Heart right ventricle (tissue), 16 donors: Measurements from ENCODE around the gene XYLB. TPM values are rescaled to one million over a fixed set of nuclear protein-coding genes. Genes with fewer than 3 reads are reported as not detected.

ENCODE experiments used
- ATAC-seq, 8 donors: fragments of 200-7000 bp; cut with Tn5 transposase; one replicate each; pipeline ENCODE4 v1.9.1; 2020; ENCODE audit warnings: mild to moderate bottlenecking in 8 of 8, moderate library complexity in 8 of 8, moderate number of reproducible peaks in 1 of 8
- DNase-seq, 2 donors: peaks; one replicate each; pipeline ENCODE4 v3.0.0-alpha.2; 2020
- H3K27ac ChIP-seq, 10 donors: fragments of 200-600 bp; sonication (generic) in 2 of 10; one replicate each; pipeline versions ENCODE4 v1.5.0 to v1.8.0; 2020 to 2022; ENCODE audit warnings: mild to moderate bottlenecking in 3 of 10
- H3K27me3 ChIP-seq, 7 donors: fragments of 200-600 bp; one replicate each; pipeline ENCODE4 v1.8.0; 2021 to 2022; ENCODE audit warnings: mild to moderate bottlenecking in 2 of 7
- H3K36me3 ChIP-seq, 9 donors: fragments of 200-600 bp; sonication (generic) in 1 of 9; one replicate each; pipeline versions ENCODE4 v1.5.0 to v1.8.0; 2020 to 2022; ENCODE audit warnings: mild to moderate bottlenecking in 2 of 9
- H3K4me1 ChIP-seq, 9 donors: fragments of 200-600 bp; sonication (generic) in 1 of 9; one replicate each; pipeline versions ENCODE4 v1.5.0 to v1.8.0; 2020 to 2022; ENCODE audit warnings: mild to moderate bottlenecking in 4 of 9
- H3K4me3 ChIP-seq, 10 donors: fragments of 200-600 bp; sonication (generic) in 2 of 10; one replicate each; pipeline versions ENCODE4 v1.5.0 to v1.8.0; 2020 to 2022; ENCODE audit warnings: mild to moderate bottlenecking in 7 of 10, moderate library complexity in 2 of 10
- H3K9me3 ChIP-seq, 11 donors: fragments of 200-600 bp in 10 of 11; sonication (generic) in 2 of 11; one replicate each; pipeline versions ENCODE4 v1.5.0 to v1.8.0; 2013 to 2022; ENCODE audit warnings: mild to moderate bottlenecking in 2 of 11, control low read depth in 1 of 11, moderate library complexity in 1 of 11
- CTCF ChIP-seq, 9 donors: fragments of 200-600 bp; sonication (generic) in 2 of 9; IDR thresholded peaks; one replicate each; pipeline versions ENCODE4 v1.5.0 to v1.8.0; 2021 to 2022; ENCODE audit warnings: antibody characterized with exemption in 9 of 9, mild to moderate bottlenecking in 5 of 9, moderate library complexity in 1 of 9
- WGBS, 2 donors: extraction: QIAGEN DNeasy Blood & Tissue Kit; methylation state at CpG; one replicate each; pipeline ENCODE4 v1.1.7; 2013; ENCODE audit warnings: inconsistent platforms in 1 of 2; 5-methylcytosine and 5-hydroxymethylcytosine counted together
- intact Hi-C, 10 donors: fragments of 100-400 bp; cut with DNase I; formaldehyde crosslinking; loops; one replicate each; pipeline versions ENCODE4 v1.11.1 to v1.14.2; 2022
- polyA plus RNA-seq, 2 donors: library from polyadenylated mRNA; stranded (reverse); fragments of 200-250 nt; gene quantifications; one replicate each; pipeline ENCODE4 v1.2.3, GENCODE V29; 2013
- total RNA-seq, 10 donors: library from RNA; stranded (reverse); fragmentation: NEBNext Ultra II Directional in 3 of 10; extraction: Animal tissue kit (Norgen Biotek cat#: 25700) in 3 of 10; gene quantifications; one replicate each; pipeline versions ENCODE4 v1.2.1 to v1.2.4, GENCODE V29; 2021 to 2023
- donor health status: Arrhythmogenic right ventricular cardiomyopathy.
- donor health status: ischemic (EF 13 %, LVEDD 7.1; RV severe dilation, severe dysfunction).
- donor health status: healthy with polysubstance abuse.
- donor health status: DM: no; HTN: yes; CAD: no.
- donor health status: DM: no; HTN: no; CAD: no.
- donor health status: ischemic (EF 25% LVEDD 6.9; RV normal size, moderate dysfunction).
- donor health status: ischemic (EF 25% LVEDD 5.7; RV mildly dilated, moderate dysfunction).
- donor health status: healthy.
- donor health status: DM: yes; HTN: yes; CAD: no.
- donor health status: Ischemic cardiomyopathy.
- donor health status: ischemic (EF 35%, LVEDD 5.7; RV mildly dilated, moderate dysfunction).
- donor health status: nonischemic (EF 11% LVEDD 7.7; RV severe dilation, severe dysfunction).
- donor health status: DM: yes; HTN: yes; CAD: no.
- donor health status: PGD.
- donor health status: ischemic (EF 29% LVEDD 5.4; RV normal size, mild dysfunction).
- donor health status: nonischemic (EF 23%, LVEDD 6.1; RV moderate dilation, normal function).

XYLB gene
- total and polyA plus RNA-seq, 12 donors: 0.22 to 1.7 (median 0.67) TPM

GRCh38 chr3:38376098-38376816 is 29.7 kb downstream of the XYLB start:
- H3K4me3 ChIP-seq: no peak overlapping the region
- no peak overlapping the region for H3K27ac ChIP-seq
- ATAC-seq (no peak), DNase-seq (no peak)
- no peak for TF ChIP-seq CTCF (IDR thresholded peaks at IDR 0.05)
- H3K36me3 ChIP-seq: peaks cover 0 to 70% (median 0%) of the 10 kb centered on the region in 9 donors
- H3K27me3 ChIP-seq: no peaks in the 10 kb centered on the region
- WGBS, 2 donors: 93% methylated on average over 8 of the region's 8 CpGs
- H3K9me3 ChIP-seq: peaks cover 0 to under 1% (median 0%) of the 10 kb centered on the region in 11 donors
- no peaks in the 10 kb centered on the region for H3K4me1 ChIP-seq
- intact Hi-C loops: no loop called here

DNA sequence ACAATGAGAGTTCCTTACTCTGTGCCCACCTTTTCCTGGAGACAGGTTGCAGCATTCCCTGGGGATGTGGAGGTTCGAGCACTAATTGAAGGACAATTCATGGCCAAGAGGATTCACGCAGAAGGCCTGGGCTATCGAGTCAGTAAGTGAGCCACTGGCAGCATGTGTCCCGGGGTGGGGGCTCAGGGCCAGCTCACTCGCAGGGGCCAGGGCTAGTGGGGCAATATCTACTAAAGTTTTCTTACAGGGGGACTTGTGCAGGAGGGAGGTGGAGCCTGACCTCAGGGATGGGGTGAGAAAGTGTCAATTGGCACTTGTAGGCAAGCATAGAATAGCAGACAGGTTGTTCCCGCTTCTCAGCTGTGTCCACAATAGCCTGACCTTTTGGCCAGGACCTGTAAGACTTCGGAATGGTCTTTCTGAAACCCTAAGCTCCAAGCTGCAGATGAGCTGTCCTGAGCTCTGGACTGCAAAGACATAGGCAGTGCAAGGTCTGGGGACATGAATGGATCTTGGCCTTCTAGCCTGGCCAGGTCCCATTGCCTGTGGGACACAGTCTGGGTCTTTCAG is 32.7 kb downstream of the XYLB start:
- WGBS, 2 donors: 82 to 94% methylated on average over 7 of the region's 7 CpGs
- ATAC-seq: no peak

GRCh38 chr3:38382506-38383080 is 36.0 kb downstream of the XYLB start:
- H3K27ac ChIP-seq: no peak overlapping the region
- ATAC-seq: no peak
- intact Hi-C loops: no loop called here
- peaks cover 0 to 39% (median 0%) of the 10 kb centered on the region in 9 donors for H3K36me3 ChIP-seq
- no peak for TF ChIP-seq CTCF (IDR thresholded peaks at IDR 0.05)
- no peaks in the 10 kb centered on the region for H3K4me1 ChIP-seq
- no peaks in the 10 kb centered on the region for H3K27me3 ChIP-seq
- 83 to 92% methylated on average over 7 of the region's 7 CpGs for WGBS, 2 donors
- DNase-seq: no peak
- peaks cover 0 to 28% (median 18%) of the 10 kb centered on the region in 11 donors for H3K9me3 ChIP-seq
- H3K4me3 ChIP-seq: no peak overlapping the region

More for the DNA sequence above, 32.7 kb downstream of the XYLB start:
- H3K4me1 ChIP-seq: no peaks in the 10 kb centered on the region
- no peak for DNase-seq
- intact Hi-C loops: no loop called here
- H3K4me3 ChIP-seq: no peak overlapping the region
- no peak for TF ChIP-seq CTCF (IDR thresholded peaks at IDR 0.05)
- H3K27me3 ChIP-seq: no peaks in the 10 kb centered on the region
- no peak overlapping the region for H3K27ac ChIP-seq
- peaks cover 0 to 56% (median 0%) of the 10 kb centered on the region in 9 donors for H3K36me3 ChIP-seq
- peaks cover 0 to 5% (median 0%) of the 10 kb centered on the region in 11 donors for H3K9me3 ChIP-seq

DNA sequence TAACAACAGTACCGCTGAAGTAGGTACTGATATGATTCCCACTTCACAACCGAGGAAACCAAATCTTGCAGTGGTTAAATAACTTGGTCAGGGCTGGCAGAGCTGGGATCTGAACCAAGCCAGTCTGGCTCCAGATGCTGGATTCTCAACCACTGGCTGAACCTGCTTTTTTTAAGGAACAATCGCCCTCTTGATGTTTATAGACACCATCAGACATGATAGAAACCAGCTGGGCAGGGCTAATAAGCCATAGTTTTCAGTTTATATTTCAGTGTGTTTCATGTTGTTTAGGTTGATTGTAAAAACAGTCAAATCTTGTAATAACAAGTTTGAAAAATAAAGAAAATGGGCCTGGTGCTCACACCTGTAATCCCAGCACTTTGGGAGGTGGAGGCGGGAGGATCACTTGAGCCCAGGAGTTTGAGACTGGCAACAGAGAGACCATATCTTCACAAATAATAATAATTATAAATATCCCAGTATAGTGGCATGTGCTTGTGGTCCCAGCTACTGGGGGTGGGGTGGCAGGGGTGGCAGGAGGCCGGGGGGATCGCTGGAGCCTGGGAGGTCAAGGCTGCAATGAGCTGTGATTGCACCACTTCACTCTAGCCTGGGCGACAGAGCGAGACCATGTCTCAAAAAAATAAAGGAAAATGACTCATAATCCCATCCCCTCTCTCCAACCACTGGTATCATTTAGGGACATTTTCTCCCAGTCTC is 36.7 kb downstream of the XYLB start:
- no peak for ATAC-seq
- H3K36me3 ChIP-seq: peaks cover 0 to 32% (median 0%) of the 10 kb centered on the region in 9 donors
- whole genome bisulfite sequencing, 2 donors: 94 to 95% methylated on average over 8 of the region's 8 CpGs

More for the DNA sequence above, 36.7 kb downstream of the XYLB start:
- no peaks in the 10 kb centered on the region for H3K27me3 ChIP-seq
- no peak overlapping the region for H3K27ac ChIP-seq
- no peak for DNase-seq
- intact Hi-C loops: no loop called here
- H3K4me1 ChIP-seq: no peaks in the 10 kb centered on the region
- TF ChIP-seq CTCF (IDR thresholded peaks at IDR 0.05): no peak
- H3K4me3 ChIP-seq: no peak overlapping the region
- peaks cover 0 to 35% (median 19%) of the 10 kb centered on the region in 11 donors for H3K9me3 ChIP-seq
